IPS-18a (cell line): ENCODE results near the gene OVCA2.

Experiments
- H3K27ac ChIP-seq: one replicate; pipeline ENCODE4 v1.5.1; 2013; ENCODE audit warnings: low read length
- H3K27me3 ChIP-seq: one replicate; pipeline ENCODE4 v1.6.1; 2013; ENCODE audit warnings: mild to moderate bottlenecking, low read length; ENCODE audit not compliant: control insufficient read depth, insufficient read depth
- H3K36me3 ChIP-seq: one replicate; pipeline ENCODE4 v1.6.1; 2013; ENCODE audit warnings: low read depth, low read length; ENCODE audit not compliant: control insufficient read depth
- H3K4me1 ChIP-seq: one replicate; pipeline ENCODE4 v1.6.1; 2013; ENCODE audit warnings: low read depth, low read length; ENCODE audit not compliant: control insufficient read depth
- H3K4me3 ChIP-seq: one replicate; pipeline ENCODE4 v1.5.1; 2013; ENCODE audit warnings: low read length
- H3K9ac ChIP-seq: one replicate; pipeline ENCODE4 v1.6.1; 2013; ENCODE audit warnings: mild to moderate bottlenecking, low read length, moderate library complexity
- H3K9me3 ChIP-seq: one replicate; pipeline ENCODE4 v1.6.1; 2013; ENCODE audit warnings: low read depth, low read length; ENCODE audit not compliant: control insufficient read depth

OVCA2 gene

GRCh38 chr17:2065949-2066400, 24.2 kb downstream of the OVCA2 start:
- Histone ChIP-seq H3K36me3 (no peaks in the 10 kb centered on the region), H3K9me3 (no peaks in the 10 kb centered on the region), H3K9ac (no peak overlapping the region), H3K27ac (no peak overlapping the region), H3K4me3 (no peak overlapping the region), H3K27me3 (no peaks in the 10 kb centered on the region), H3K4me1 (peaks cover 16% of the 10 kb centered on the region)

DNA sequence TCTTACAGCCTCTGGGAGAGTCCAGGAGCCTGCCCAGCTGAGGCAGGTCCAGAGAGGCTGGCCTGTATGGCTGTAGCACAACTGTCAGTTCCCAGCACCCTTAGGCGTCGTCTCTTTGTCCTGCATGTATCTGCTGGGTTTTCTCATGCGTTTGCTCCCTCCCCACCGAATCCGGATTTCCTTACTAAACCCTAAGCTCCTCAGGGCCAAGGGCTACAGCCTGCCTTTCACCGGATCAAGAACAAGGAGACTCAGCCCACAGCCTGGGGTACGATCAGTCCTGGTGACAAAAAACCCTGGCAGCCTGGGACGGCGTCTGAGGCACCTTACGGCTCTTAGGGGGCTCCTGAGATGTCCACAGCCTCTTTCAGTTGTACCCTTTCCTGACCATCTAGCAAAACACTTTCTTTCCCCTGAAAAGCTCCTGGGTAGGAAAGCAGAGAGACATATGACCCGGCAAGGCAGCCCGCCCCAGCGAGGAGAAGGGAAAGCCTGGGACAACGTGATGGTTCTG, 25.3 kb downstream of the OVCA2 start:
- no peak overlapping the region for H3K9ac ChIP-seq
- peaks cover 16% of the 10 kb centered on the region for H3K4me1 ChIP-seq
- H3K27me3 ChIP-seq = no peaks in the 10 kb centered on the region
- H3K4me3 ChIP-seq = no peak overlapping the region
- no peaks in the 10 kb centered on the region for H3K9me3 ChIP-seq
- no peaks in the 10 kb centered on the region for H3K36me3 ChIP-seq
- no peak overlapping the region for H3K27ac ChIP-seq

DNA sequence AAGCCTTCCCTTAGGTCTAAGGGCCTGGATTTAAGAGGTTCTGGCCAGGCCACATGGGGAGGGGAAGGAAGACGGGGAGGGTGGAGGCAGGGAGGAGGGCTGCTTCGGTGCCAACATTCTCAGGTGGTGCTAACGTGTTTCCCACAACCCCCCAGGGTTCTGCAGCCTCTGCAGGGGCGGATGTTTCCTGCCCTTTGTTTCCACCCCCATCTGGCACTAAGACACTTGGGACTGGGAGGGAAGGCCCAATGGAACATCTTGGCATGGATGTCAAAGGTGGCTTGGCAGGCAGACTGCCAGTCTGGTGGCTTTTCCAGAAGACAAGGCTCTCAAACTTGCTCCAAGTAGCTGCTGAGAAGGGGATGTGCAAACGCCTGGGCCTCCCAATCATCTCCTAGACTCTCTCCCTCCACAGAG, 25.8 kb downstream of the OVCA2 start:
- peaks cover 12% of the 10 kb centered on the region for H3K4me1 ChIP-seq
- no peaks in the 10 kb centered on the region for H3K9me3 ChIP-seq
- H3K36me3 ChIP-seq = no peaks in the 10 kb centered on the region
- no peak overlapping the region for H3K4me3 ChIP-seq
- H3K27ac ChIP-seq = no peak overlapping the region
- H3K9ac ChIP-seq = no peak overlapping the region
- no peaks in the 10 kb centered on the region for H3K27me3 ChIP-seq

GRCh38 chr17:2068031-2068518, 26.3 kb downstream of the OVCA2 start:
- H3K27me3 ChIP-seq = no peaks in the 10 kb centered on the region
- H3K4me1 ChIP-seq = peaks cover 7% of the 10 kb centered on the region
- H3K27ac ChIP-seq = no peak overlapping the region
- H3K9me3 ChIP-seq = no peaks in the 10 kb centered on the region
- H3K36me3 ChIP-seq = no peaks in the 10 kb centered on the region
- H3K4me3 ChIP-seq = no peak overlapping the region
- H3K9ac ChIP-seq = no peak overlapping the region

DNA sequence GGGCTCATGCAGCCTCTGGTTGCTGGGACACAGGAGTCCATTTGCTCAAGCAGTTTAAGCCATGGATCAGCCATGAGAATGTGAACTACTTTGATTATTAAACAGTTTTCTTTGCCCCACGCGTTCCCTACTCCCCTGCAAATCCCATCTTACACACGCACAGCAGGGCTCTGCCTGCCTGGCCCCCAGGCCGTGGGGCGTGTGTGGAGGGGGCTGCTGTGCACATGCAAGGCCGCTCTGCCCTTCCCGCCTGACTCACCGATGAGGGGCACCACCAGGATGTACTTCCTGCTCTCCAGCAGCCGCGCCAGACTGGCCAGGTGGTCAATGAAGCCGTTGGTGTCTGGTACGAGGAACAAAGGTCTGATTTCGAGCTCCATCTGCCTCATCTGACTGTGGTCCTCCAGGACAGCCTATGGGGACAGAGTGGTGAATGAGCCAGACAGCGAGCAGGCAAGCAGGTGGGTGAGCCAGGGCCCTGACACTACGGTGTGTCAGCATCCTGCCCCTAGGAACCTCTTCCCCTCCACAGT, 26.8 kb downstream of the OVCA2 start:
- Histone ChIP-seq H3K9ac (no peak overlapping the region), H3K4me1 (peaks cover 2% of the 10 kb centered on the region), H3K36me3 (no peaks in the 10 kb centered on the region)

DNA sequence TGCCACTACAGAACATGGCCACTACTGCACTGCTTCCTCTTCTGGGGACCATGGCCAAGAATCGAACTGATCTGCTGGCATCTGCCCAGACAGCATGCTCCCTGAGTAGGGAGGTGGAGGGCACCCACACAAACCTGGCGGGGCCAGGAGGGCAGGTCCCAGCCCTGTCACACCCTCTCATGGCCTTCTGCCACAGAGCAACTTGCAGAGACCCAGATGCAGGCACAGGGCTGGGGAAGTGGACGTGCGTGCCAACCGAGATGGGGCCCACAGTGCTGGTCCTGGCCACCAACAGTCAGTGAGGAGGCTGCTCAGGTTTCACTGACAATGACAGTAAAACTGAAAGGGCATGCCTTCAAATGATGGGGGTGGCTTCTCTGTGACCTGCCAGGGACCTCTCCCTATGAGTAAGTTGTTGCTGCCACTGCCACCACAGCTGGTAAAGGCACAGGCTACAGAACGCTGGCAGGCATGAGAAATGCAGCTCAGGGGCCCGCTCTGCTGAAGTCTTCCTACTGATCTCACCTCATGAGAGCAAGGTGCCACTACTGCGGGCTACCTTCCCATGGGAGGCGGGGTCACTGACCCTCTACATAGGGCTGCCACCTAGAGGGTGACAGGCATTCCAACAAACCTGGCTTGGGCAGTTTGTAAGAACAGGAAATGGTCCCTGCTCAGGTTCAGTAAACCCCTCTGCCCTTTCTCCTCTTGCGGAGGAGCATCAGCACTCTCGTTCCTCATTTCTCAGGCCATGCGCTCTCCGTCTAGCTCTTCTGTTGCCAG, 28.6 kb downstream of the OVCA2 start:
- Histone ChIP-seq H3K4me3 (no peak overlapping the region), H3K27me3 (no peaks in the 10 kb centered on the region), H3K9me3 (no peaks in the 10 kb centered on the region), H3K4me1 (peaks cover under 1% of the 10 kb centered on the region), H3K9ac (no peak overlapping the region), H3K36me3 (no peaks in the 10 kb centered on the region), H3K27ac (no peak overlapping the region)

More for the DNA sequence above, 26.8 kb downstream of the OVCA2 start:
- Histone ChIP-seq H3K27ac (no peak overlapping the region), H3K9me3 (no peaks in the 10 kb centered on the region), H3K27me3 (no peaks in the 10 kb centered on the region), H3K4me3 (no peak overlapping the region)

DNA sequence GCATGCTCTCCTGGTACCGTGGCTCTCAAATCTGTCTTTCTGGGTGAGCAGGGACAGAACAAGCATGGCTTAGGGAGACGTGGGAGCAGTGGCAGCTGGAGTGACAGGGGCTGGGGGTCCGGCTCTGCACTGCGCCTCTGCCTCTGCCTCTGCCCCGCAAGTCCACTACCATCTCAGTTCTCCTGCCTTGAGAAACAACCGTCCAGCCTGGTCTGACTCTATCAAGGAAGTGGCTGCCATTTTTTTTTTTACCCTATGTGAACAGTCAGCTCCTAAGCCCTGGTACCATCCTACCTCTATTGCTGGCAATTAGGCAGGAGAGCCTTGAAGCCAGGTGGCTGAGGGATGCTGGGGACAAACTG, 29.2 kb downstream of the OVCA2 start:
- no peak overlapping the region for H3K4me3 ChIP-seq
- H3K27ac ChIP-seq = no peak overlapping the region
- H3K9me3 ChIP-seq = no peaks in the 10 kb centered on the region
- H3K9ac ChIP-seq = no peak overlapping the region
- peaks cover 5% of the 10 kb centered on the region for H3K4me1 ChIP-seq
- H3K36me3 ChIP-seq = no peaks in the 10 kb centered on the region
- no peaks in the 10 kb centered on the region for H3K27me3 ChIP-seq

DNA sequence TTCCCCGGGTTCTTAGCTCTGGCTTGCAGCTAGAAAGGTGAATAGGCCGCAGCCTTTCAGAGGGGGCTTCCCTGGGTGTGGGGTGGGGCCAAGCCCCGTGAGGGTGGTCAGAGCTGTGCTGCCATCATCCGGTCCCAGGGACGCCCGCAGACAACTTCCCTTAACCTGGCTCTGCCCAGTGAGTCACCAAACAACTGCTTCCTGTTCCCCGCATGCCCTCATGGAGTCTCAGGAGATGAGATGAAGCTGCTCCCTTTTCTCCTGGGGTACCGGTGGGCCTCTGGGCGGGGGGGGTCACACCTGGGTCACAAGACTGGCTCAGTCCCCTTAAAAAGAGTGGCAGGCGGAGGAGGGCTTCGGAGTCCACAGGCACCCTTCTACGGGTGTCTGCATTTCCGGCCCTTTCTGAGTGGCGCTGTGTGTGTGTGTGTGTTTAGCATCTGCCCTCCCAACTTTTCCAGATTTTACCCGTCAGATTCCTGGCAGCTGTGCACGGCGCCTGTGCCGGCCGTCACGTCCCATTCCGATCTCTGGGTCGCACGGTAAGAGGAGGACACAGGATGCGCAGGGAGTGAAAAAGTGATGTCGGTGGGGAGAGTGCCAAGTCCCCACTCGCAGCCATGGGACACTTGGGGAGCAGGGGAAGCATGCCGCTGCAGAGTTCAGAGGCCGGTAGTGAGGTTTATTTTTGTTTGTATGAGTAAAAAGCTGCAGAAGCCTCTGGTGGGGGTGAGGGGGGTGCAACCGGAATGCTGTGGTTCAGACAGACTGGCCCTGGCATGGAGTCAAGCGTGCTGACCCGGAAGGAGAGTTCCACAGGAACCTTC, 29.8 kb downstream of the OVCA2 start:
- Histone ChIP-seq H3K36me3 (no peaks in the 10 kb centered on the region), H3K4me1 (peaks cover 5% of the 10 kb centered on the region), H3K9me3 (no peaks in the 10 kb centered on the region), H3K4me3 (no peak overlapping the region), H3K27ac (no peak overlapping the region), H3K27me3 (no peaks in the 10 kb centered on the region), H3K9ac (no peak overlapping the region)

- Histone ChIP-seq H3K9ac (no peak overlapping the region), H3K4me3 (no peak overlapping the region), H3K27me3 (no peaks in the 10 kb centered on the region), H3K4me1 (peaks cover 5% of the 10 kb centered on the region), H3K9me3 (no peaks in the 10 kb centered on the region), H3K36me3 (no peaks in the 10 kb centered on the region), H3K27ac (no peak overlapping the region)
Observed at GRCh38 chr17:2074919-2075318, 33.1 kb downstream of the OVCA2 start.

GRCh38 chr17:2075336-2076086, 33.7 kb downstream of the OVCA2 start:
- Histone ChIP-seq H3K4me1 (peaks cover 5% of the 10 kb centered on the region), H3K9ac (no peak overlapping the region), H3K4me3 (no peak overlapping the region), H3K36me3 (no peaks in the 10 kb centered on the region), H3K27me3 (no peaks in the 10 kb centered on the region), H3K9me3 (no peaks in the 10 kb centered on the region), H3K27ac (no peak overlapping the region)
